Measurements from ENCODE around the gene GALM. TPM values are rescaled to one million over a fixed set of nuclear protein-coding genes. Genes with fewer than 3 reads are reported as not detected.

The GALM gene
- total and polyA plus RNA-seq, 2 of the 13 experiments (the other 11 are each of a cell fraction or from before 2014, with no cell fraction given): 65.5 to 90.0 TPM

DNA sequence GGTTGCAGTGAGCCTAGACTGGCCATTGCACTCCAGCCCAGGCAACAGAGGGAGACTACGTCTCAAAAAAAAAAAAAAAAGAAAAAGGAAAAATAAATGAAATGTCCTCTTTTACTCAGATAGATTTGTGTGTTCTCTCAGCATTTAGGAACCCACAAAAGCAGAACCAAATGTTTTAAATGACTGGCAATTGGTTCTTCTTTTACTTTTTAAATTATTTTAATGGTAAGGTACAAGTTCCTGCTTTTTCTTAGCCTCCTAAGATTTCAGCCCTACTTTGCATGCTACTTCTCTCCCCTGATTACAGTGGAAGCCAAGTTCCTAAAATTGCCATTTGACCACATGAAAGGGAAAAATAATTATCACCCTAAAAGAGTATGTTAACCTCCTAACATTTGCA, 61.7 kb downstream of the GALM start:
- WGBS (ENCODE audit: low lambda C conversion rate): 94% methylated on average over 1 of the region's 1 CpG
- DNase-seq (ENCODE audit: low spot score): no peak
- Histone ChIP-seq H3K36me3 (replicated peaks in 1 of 2; ENCODE audit: control insufficient read depth in 1 of 2, insufficient read depth in 2 of 2, low read length in 2 of 2) (peaks cover 15 to 27% of the 10 kb centered on the region in 2 experiments), H2AFZ (ENCODE audit: low read length) (no peak overlapping the region), H3K27ac (ENCODE audit: extremely low read length, insufficient read depth, low read length) (no peak overlapping the region), H3K4me1 (ENCODE audit: insufficient read depth, low read length) (peaks cover 33% of the 10 kb centered on the region), H4K20me1 (ENCODE audit: insufficient read depth, low read length) (no peaks in the 10 kb centered on the region), H3K9ac (ENCODE audit: insufficient read depth, low read depth, low read length) (no peak overlapping the region), H3K4me2 (ENCODE audit: low read depth, low read length) (no peak overlapping the region), H3K4me3 (replicated peaks in 1 of 3; ENCODE audit: insufficient read depth in 1 of 3, low read depth in 2 of 3, low read length in 3 of 3) (no peak overlapping the region), H3K9me3 (ENCODE audit: low read length) (no peaks in the 10 kb centered on the region), H3K27me3 (ENCODE audit: control insufficient read depth in 1 of 2, insufficient read depth in 2 of 2, low read length in 2 of 2) (no peaks in the 10 kb centered on the region), H3K79me2 (ENCODE audit: insufficient read depth, low read length) (no peaks in the 10 kb centered on the region)
- no peak for ATAC-seq
- FAIRE-seq: no peak
- intact Hi-C loops (cut with micrococcal nuclease; ENCODE audit: unreplicated experiment) (no loop called here), in situ Hi-C loops (cut with HindIII; ENCODE audit: extremely low pct_ligation_motif_present, low pct_unique_long_range_greater_than_20kb) (loop anchor here (25.0 kb wide), 1 partner anchor 415 kb away; no protein-coding TSS in a partner anchor)
- TF ChIP-seq TBX2 (CRISPR knock-in tag; IDR thresholded peaks at IDR 0.05; ENCODE audit: borderline replicate concordance) (no peak), ZFP37 (CRISPR knock-in tag; IDR thresholded peaks at IDR 0.05; ENCODE audit: borderline replicate concordance) (no peak), ZNF251 (CRISPR knock-in tag; IDR thresholded peaks at IDR 0.05) (no peak), NCOA2 (CRISPR knock-in tag; IDR thresholded peaks at IDR 0.05) (no peak), ZNF737 (CRISPR knock-in tag; IDR thresholded peaks at IDR 0.05; ENCODE audit: borderline replicate concordance) (no peak), ARNTL (CRISPR knock-in tag; IDR thresholded peaks at IDR 0.05) (no peak), U2AF2 (IDR thresholded peaks at IDR 0.05; ENCODE audit: low read depth, low read length) (no peak), MEIS2 (CRISPR knock-in tag; IDR thresholded peaks at IDR 0.05) (no peak), GPN1 (CRISPR knock-in tag; IDR thresholded peaks at IDR 0.05; ENCODE audit: borderline replicate concordance) (no peak), ZNF354B (CRISPR knock-in tag; IDR thresholded peaks at IDR 0.05) (no peak), ZGPAT (CRISPR knock-in tag; IDR thresholded peaks at IDR 0.05) (no peak), SOX5 (CRISPR knock-in tag; IDR thresholded peaks at IDR 0.05; ENCODE audit: borderline replicate concordance) (no peak)
- TF ChIP-seq, protein P1, sequence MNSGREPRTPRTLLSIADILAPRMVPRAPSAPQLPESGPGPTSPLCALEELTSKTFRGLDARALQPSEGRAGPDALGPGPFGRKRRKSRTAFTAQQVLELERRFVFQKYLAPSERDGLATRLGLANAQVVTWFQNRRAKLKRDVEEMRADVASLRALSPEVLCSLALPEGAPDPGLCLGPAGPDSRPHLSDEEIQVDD (CRISPR knock-in tag; IDR thresholded peaks at IDR 0.05; ENCODE audit: borderline replicate concordance): no peak
- no TSS peak for BruUV-seq (replicated peaks)
- CTCF ChIA-PET (ENCODE audit: low intra/inter-chr PET ratio, low total read pairs): no interaction called here
- POLR2A ChIA-PET: no interaction called here

Measured in HepG2 (cell line).